ENCODE measurements around the gene C18orf54.
"Not testable (repeated sequence)": the region's sequence is repeated elsewhere in the genome, so short reads cannot be mapped to it uniquely, and the experiment has no call there.

C18orf54 gene

DNA sequence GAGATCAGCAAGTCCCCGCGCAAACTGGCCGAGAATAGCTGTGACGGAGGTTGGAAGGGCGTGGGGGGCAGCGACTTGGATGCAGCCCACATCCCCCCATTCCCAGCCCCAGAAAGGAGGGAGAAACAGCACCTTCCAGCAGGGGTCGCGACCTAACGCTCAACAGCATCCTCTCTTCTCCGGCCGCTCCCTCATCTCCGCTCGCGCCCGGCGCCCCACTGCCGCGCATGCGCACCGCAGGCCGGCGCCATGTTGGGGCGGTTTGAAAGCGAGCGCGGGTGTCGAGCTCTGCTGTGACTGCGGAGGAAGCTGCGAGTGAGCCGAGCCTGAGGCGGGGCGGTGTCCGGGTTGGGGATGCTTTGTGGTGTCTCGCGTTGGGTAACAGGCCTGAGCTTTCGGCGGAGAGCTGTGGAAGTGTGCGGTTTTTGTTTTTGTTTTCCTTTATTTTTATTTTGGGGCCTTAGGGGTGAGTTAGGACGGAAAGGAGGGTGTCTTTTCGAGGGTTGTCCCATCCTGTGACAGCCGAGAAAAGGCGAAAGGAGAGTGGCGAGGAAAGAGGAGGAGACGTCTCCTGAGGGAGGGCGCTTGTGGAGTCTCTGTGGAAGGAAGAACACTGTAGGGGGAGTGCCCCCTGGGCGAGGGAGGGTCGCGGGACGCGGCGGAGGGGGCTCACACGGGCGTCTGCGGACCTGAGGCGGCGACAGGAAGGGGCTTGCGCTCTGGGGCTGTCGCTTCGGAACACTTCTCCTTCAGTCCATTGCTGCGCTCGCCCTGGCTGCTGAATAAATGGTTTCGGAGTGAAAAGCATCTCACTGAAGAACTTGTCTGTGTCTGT is at the start of gene C18orf54, which contains the start of gene STARD6:
Gene C18orf54, plus strand, starts transcription at position 247 of the 835 bp plus-strand sequence. CDS start 2,667 bp downstream, outside the sequence.
Gene STARD6, minus strand, starts transcription at position 199 of the 835 bp plus-strand sequence. CDS start 3,285 bp downstream, outside the sequence.
- peak; percentile 93 for DNase-seq

DNA sequence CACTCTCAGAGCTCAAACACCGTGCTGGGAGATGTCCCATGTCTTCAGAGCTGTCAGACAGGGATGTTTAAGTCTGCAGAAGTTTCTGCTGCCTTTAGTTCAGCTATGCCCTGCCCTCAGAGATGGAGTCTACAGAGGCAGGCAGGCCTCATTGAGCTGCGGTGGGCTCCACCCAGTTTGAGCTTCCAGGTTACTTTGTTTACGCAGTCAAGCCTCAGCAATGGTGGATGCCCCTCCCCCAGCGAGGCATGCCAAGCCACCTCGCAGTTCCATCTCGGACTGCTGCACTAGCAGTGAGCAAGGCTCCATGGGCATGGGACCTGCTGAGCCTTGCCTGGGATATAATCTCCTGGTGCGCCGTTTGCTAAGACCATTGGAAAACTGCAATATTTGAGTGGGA is 48.1 kb upstream of the C18orf54 start:
- not testable (repeated sequence) for DNase-seq

- no peak for DNase-seq
Measured at GRCh38 chr18:54316071-54316820, 41.5 kb upstream of the C18orf54 start.

DNA sequence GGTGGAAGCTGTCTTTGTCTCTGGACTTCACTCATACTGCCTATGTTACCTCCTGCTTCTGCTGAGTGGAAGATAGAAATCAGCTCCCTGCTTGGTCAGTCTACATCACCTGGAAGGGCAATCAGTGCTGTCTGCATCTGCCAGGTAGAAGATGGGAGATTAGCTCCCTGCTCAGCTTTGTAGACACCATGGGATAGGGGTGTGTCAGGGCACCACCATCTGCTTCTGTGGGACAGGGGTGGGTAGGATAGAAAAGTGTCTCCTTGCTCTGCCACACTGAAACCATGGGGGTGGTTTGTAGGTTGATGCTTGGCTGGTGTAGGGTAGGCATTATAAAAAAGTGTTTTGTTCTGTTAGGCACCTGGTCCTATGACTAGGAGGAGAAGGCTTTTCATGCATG is 34.1 kb upstream of the C18orf54 start:
- no peak for DNase-seq

DNA sequence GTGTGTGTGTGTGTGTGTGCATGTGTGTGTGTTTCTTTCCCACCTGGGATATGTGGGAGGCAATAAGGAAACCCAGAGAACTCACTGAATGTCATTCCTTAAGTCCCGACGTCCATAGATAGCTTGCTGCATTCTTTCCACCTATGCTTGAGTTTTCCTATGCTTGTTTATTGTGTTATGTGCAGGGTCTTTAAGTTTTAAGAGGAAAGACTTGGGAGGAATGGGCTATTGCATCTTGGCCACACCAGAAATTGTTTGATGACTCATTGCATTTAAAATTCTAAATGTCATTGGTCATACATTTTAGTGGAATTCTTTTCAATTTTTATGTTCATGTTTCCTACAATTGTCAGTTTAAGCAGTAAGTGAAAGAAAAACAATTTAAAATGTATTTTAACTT is 33.7 kb upstream of the C18orf54 start:
- DNase-seq = no peak

DNA sequence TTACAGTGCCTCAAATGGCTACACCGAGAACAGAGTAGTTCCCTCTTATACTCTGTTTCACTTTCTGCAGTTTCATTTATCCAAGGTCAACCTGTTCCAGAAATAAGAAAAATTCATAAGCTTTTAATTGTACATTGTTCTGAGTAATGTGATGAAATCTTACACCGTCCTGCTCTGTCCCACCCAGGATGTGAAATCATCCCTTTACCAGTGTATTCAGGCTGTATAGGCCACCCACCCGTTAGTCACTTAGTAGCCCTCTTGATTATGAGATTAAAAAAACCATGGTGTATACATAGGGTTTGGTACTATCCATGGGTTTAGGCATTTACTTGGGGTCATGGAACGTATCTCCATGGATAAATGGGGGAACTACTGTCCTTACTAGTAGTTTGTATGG is 29.9 kb upstream of the C18orf54 start:
- DNase-seq = no peak

DNA sequence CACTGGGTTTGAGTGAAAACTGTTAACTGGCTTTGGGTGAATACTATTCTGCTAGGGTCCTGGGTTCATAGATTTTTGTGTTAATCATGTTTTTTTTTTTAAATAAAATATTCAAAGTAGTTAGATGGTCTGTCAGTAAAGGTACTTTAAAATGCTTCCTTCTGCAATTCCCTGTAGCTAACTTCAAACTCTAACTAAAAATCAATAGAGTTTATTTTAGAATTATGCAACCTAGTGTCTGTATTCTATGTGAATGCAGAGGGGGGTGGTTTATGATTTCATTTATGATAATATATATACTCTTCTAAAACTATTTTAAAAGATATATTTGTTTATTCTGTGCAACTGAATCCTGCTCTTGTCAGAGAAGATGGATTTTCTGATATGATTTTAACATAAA is 27.9 kb upstream of the C18orf54 start:
- DNase-seq = no peak

- no peak for DNase-seq
Measured at GRCh38 chr18:54330768-54331548, 26.7 kb upstream of the C18orf54 start.

GRCh38 chr18:54335638-54336173 is 22.0 kb upstream of the C18orf54 start:
- DNase-seq = no peak

GRCh38 chr18:54338230-54338629 is 19.5 kb upstream of the C18orf54 start:
- DNase-seq = no peak

DNA sequence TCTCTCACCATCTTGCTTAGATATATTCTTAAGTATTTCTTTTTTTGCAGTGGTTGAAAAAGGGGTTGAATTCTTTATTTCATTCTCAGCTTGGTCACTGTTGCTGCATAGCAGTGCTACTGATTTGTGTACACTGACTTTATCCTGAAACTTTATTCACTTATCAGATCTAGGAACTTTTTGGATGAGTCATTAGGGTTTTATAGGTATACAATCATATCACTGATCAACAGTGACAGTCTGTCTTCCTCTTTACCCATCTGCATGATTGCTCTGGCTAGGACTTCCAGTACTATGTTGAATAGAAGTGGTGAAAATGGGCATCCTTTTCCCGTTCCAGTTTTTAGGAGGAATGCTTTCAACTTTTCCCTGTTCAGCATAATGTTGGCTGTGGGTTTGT is 6.5 kb upstream of the C18orf54 start:
- DNase-seq = no peak

- DNase-seq = peak; percentile 92
Measured at GRCh38 chr18:54357082-54357659, 535 bp upstream of the C18orf54 start.

DNA sequence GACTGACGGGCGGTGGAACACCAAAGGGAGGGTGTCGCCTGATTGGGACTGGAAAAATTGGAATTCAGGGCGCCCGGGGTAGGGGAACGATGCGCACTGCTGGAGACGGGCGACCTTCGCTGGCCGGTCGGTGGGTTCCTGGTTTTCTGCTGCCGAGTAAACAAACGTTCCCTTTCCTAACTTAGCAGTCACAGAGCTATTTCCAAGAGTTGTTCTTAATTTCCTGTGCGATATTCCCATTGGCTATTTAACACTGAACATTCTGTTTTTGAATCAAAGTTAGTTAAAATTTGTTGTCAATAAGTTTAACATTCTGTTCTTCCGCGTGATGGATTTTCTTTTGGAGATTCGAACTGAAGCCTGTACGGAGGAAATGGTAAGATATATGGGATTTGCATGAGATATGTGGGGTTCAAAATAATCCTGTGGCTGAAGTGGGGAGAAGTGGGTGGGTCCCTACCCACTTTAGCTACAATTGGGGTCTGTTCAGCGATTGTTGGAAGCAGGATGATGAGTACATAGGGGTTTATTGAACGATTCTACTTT is 862 bp downstream of the C18orf54 start:
- no peak for DNase-seq

DNA sequence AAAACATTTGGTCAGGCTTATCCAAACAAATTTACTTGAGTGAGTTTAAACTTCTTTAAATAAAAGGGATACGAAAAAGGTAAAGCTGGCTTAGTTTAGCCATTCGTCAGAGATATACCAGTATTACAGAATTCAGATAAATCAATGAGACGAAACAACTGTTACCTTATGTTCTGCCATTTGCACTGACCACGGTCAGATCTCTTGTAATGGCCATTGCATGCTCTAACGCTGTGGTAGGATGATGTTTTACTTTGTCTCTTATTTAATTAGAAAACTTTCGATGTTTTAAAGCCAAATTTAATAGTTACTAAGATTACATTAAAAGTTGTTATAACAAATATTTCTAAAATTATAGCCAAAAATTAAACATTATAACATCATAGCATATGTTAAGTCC is 1.5 kb downstream of the C18orf54 start:
- DNase-seq = no peak

DNA sequence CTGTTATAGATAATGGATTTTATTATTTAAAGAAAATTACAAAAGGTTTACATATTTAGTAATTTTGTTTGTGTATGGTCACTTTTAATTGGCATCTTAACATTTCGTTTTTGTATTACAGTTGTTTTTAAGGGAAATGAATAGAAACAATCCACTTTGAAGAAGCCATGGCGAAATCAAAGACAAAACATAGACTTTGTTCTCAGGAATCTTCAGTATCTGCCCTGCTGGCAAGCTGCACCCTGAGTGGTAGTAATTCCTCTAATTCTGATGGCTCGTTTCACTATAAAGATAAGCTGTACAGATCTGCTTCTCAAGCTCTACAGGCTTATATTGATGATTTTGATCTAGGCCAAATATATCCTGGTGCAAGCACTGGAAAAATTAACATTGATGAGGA is 2.7 kb downstream of the C18orf54 start:
- DNase-seq = no peak

DNA sequence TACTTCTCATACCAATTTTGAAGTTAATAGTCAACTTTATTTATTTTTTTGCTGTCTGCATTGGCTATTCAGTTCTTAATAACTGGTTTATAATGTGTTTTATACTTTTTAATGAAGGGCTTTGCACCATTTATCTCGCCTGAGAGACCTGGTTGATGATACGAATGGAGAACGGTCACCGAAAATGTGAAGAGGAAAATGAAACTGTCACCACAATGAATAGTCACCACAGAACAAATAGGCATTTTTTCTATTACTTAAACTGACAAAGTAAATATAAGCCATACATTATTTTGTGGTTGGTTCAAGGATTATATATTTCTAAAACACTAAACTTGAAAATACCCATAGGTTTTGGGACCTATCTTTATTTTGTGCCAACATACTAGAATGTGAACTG is 20.4 kb downstream of the C18orf54 start:
- DNase-seq = no peak

- DNase-seq = no peak
Measured at GRCh38 chr18:54381640-54382039, 23.9 kb downstream of the C18orf54 start.

- no peak for DNase-seq
Measured at GRCh38 chr18:54382076-54382475, 24.4 kb downstream of the C18orf54 start.

GRCh38 chr18:54382733-54383252 is 25.1 kb downstream of the C18orf54 start:
- no peak for DNase-seq

DNA sequence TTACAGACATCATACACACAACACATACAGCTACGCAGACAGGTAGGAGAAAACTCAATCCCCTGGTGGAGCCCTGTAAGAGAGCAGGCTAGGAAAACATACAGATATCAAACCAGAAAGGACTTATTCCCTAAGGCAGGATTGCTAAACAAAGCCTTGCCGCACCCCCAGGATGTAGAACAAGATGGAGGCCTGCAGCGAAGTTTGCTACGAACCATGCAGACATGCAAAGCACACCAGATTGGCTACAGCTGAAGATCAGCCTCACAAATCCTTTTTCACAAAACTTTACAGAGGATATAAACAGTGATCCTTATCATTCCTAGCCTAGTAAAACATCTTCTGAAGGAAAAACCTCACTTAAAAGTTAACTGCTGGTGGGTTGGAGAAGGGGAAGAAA is 28.3 kb downstream of the C18orf54 start:
- no peak for DNase-seq

- DNase-seq = not testable (repeated sequence)
Measured at GRCh38 chr18:54386800-54387495, 29.2 kb downstream of the C18orf54 start.

All from NCI-H1092 treated with DMSO at 0.1 percent for 48 hours (cell line).